Stimulated activated CD4-positive, alpha-beta T cell treated with anti-CD3 and anti-CD28 coated beads, TNF-alpha, amount 100 ng/mL, for 1 hour (primary cell): Measurements from ENCODE around the gene CNTNAP2.

Source experiments
- DNase-seq, 3 donors: peaks; one replicate each; pipeline ENCODE4 v3.0.0-alpha.2; 2020; ENCODE audit warnings: low read depth in 3 of 3, low spot score in 1 of 3

Gene CNTNAP2

GRCh38 chr7:148223160-148223559 is 2106.6 kb downstream of the CNTNAP2 start:
- DNase-seq: no peak

- DNase-seq: no peak
These were observed 2107.1 kb downstream of the CNTNAP2 start for GRCh38 chr7:148223738-148224137.

DNA sequence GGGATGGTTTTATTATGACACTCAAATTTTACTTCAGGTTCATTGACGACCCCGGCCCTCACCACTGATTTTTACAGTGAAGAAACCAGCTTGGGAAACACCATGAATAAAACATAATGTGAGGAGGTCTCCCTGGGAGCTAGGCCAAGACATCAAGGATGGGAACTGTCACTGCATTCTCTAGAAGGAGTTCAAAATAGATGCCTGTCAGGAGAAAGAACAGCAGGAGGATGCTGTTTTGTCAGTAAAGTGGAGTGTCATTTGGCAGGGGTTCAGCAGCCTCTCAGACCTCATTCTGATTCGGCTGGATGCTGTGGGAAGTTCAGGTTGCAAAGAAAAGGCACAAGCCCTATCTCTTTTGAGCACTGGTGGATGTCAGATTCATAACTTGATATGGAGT is 2113.7 kb downstream of the CNTNAP2 start:
- DNase-seq: no peak

DNA sequence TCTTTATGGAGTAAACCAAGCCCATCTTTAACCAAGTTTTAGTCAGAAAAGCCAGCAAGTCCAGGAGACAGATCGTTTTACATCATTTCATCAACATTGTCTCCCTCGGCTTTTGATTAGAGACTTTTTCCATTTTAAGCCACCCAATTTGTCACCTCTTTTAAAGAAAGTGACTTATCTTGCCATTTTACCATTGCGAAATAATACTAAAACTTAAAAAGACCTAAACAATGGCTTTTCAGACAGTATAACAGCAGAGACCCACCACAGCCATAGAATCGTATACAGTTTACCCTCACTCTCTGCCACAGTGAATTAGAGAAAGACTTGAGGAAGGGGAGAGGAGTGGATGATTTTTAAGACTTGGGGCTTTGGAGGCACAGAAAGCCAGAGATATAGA is 2114.3 kb downstream of the CNTNAP2 start:
- no peak for DNase-seq

- DNase-seq: no peak
These were observed 2116.2 kb downstream of the CNTNAP2 start for GRCh38 chr7:148232784-148233183.

- no peak for DNase-seq
These were observed 2118.1 kb downstream of the CNTNAP2 start for GRCh38 chr7:148234715-148235114.

GRCh38 chr7:148238761-148239325 is 2122.2 kb downstream of the CNTNAP2 start:
- no peak for DNase-seq

DNA sequence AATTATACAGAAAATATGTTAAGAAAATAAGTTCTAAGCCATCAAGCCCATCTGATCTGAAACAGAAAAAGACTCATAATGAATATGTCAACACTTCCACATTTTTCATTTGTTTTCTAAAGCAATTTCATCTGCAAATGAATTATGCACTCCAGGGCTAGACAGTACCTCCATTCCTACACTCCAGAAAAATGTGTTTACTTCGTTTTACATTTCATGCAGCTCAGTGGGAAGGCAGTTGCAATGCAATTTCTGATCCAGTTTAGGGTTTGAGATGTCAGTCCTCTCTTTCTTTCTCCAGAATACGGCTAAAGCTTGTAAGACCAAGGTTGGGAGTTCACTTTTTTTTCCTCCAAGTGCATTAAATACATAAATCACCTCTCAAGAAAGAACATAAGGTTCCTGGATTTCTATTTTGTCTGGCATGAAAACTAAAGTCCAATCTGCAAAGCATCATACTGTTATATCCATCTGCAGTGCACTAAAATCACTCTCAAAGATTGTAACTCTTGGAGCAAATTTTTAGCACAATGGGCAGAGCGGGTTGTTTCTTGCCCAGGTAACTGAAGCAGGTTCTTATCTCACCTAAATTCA is 2125.2 kb downstream of the CNTNAP2 start:
- DNase-seq: no peak

GRCh38 chr7:148242294-148242821 is 2125.8 kb downstream of the CNTNAP2 start:
- no peak for DNase-seq

DNA sequence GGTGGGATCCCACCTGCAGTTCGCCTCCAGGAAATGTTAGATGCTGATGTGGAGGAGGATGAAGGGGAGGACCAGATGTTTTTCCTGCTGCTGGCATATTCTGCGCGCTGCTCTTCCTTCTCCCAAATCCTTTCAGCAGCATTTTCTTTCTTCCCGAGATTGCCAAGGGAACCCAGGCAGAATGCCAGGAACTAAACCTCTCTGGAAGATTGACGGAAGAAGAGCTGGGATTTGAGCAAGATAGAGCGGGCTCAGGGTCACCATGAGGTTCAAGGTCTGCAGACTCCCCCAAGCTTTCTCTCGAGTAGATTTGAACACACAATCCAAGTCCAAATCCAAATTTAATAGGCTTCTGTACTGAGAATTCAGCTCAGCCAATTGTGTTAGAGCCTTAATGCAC is 2128.8 kb downstream of the CNTNAP2 start:
- no peak for DNase-seq

GRCh38 chr7:148253629-148254028 is 2137.0 kb downstream of the CNTNAP2 start:
- DNase-seq: no peak

DNA sequence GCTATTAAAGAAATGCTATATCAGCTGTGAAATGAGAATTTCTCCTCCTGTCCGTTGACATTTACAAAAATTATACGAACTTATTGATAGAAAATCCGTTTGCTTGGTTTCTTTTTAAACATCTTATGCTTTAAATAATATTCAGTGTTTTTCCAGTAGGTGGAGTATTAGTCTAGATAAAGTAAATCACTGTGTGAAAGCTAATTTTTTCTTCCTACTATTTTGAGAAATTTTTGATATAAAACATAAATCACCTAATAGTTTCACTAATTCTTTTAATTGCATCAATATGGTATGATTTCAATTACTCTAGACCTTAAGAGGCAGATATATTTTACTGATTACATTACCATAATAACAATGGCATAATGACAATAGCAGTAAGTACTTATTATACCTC is 2138.7 kb downstream of the CNTNAP2 start:
- DNase-seq: no peak

DNA sequence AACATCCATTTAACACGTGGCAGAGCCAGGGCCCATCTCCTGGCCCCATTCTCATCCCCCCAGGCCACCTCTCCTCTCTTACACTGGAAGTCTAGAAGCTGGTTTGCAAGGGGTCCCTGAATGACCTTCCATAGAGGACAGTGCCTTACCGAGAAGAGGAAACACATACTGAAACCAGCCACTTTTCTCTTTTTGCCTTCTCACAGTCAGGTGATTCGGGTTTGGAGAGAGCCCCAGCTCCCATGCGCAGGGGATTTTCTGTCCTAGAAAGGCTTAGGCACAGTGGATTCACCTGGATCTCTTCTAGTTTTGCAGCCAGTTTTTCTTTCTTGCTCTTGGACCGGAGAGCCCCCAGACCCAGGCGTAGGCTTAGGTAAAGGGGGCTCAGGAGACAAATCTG is 2139.8 kb downstream of the CNTNAP2 start:
- DNase-seq: no peak

- no peak for DNase-seq
These were observed 2144.0 kb downstream of the CNTNAP2 start for GRCh38 chr7:148260599-148260998.

DNA sequence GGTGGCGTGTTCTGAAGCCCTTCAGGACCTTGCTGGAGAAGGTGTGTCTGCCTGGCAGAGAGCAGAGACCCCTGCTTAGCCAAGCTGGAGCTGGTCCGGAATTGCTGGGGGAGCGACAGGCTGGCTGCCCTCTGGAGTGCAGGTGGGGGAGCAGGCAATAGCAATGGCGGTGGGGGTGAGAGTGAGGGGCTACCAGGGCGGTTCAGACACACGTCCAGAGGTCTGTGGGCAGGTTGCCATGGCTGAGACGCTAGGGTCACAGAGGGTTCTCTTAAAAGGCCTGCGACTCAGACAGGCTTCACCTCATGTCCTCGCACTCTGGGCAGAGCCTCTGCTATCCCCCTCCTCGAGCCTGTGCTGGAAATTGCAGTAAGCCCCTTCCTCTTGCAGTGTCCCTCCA is 2144.9 kb downstream of the CNTNAP2 start:
- no peak for DNase-seq

- no peak for DNase-seq
These were observed 2145.5 kb downstream of the CNTNAP2 start for GRCh38 chr7:148261996-148262688.

- DNase-seq: peak in 2 of 3 donors; percentile 24 to 56
These were observed 2146.2 kb downstream of the CNTNAP2 start for GRCh38 chr7:148262721-148263229.

- no peak for DNase-seq
These were observed 2148.4 kb downstream of the CNTNAP2 start for GRCh38 chr7:148264933-148265557.

DNA sequence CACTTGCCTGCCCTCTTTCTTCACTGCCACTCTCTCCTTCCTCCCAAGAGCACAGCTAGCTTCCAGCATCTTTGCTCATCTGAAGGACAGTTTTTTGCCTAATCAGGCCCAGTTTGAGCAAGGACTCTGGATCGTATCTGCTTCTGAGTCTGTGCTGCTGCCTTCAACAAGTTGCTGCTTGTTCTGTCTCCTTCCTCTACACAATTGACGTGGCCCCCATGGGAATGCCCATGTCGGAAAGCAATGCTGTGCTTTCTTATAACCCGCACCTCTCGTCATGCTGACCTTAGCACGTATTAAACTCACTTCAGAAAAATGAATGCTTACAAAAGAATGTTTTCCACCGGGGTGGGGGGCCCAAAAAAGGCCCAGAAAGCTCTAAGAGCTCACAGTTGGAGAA is 2149.3 kb downstream of the CNTNAP2 start:
- no peak for DNase-seq

DNA sequence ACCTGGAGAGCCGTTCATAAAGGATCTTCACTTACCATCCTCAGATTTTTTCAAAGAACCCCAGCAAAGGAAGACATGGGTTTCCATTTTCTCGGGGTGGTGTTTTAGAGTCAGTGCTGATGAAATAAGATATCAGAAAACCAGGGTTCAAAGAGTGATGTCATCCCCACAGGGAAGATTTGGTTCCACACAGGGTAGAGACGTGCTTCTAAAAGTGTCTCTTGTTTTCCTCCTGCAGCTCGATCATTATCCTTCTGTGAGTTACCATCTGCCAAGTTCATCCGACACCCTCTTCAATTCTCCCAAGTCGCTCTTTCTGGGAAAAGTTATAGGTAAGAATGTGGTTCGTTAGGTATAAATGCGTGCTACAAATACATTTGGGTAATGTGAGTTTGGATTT is 2150.2 kb downstream of the CNTNAP2 start:
- no peak for DNase-seq

DNA sequence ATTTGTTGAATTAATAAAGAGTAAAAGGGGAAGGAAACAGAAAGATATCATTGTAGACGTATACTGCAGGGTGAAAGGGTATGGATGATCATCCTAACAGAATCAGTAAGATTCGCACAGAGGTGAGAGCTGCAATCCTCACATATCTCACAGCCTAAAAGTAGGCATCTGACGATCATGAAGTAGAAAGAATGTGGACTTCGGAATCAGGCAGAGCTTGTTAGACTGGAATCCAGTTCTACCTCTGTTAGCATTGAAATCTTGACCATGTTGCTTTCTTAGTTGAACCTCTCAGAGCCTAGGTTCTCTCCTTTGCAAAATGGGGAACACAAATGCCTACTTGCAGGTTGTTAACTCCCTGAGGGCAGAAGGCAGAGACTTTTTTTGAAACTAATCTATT is 2154.0 kb downstream of the CNTNAP2 start:
- DNase-seq: no peak

DNA sequence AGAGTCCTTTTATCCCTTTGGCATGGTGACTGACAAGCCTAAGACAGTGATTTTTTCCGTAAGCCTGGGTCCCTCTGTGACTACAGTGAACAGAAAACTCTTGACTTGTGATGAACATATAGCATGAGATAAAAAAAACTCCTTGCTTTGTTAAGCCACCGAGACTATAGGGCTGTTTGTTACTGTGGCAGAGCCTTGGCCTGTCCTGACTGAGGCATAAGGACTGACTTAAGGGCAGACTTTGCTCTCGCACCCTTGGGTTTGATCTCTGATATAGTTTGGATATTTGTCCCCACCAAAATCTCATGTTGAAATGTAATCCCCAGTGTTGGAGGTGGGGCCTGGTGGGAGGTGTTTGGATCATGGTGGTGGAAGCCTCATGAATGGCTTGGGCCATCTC is 2157.5 kb downstream of the CNTNAP2 start:
- no peak for DNase-seq
